Measurements from ENCODE around the gene TNFRSF4. TPM values are rescaled to one million over a fixed set of nuclear protein-coding genes. Genes with fewer than 3 reads are reported as not detected.
A peak's percentile ranks its signal among the peaks of the same experiment; 100 is the strongest.

TNFRSF4 gene
- total and polyA plus RNA-seq, 2 of the 8 experiments (the other 6 are each of a cell fraction or from before 2014, with no cell fraction given) = 0.06 TPM; not detected in 1

DNA sequence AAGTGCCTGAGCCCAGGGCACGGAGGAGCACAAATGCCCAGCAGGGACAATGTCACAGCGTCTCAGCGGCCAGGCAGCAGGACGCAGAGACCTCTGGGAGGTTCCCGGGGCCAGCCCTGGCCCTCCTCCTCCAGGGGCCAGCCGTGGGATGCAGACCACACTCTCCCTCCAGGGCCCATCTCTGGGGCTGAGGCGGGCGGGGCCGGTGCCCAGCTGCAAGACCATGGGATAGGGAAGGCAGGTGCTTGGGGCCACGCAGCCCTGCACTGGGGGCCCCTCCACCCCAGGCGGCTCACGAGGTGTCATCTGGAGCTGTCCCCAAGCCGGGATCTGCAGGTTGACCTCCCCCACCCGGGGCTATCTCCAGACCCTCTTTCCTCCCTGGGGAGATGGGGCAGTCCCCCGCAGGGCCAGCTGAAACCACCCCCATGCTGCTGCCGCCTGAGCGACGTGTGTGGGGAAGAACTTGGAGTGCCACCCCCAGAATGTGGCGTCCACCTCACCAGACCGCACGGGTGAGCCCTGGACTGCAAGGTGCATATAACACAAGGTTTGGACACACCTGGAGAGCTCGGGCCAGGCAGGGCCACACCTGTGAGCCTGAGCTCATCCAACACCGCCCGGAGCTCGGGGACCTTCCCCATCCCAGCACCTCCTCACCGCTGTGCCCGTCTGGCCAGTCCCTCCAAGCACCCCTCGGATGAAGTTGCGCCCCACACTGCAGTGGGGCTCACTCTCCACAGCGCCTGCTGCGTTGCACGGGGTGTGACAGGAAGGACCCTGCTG is 44.3 kb downstream of the TNFRSF4 start:
- no peak overlapping the region; the same call in 1 of the 2 replicates for H2BK12ac ChIP-seq (ENCODE audit: low read depth, low read length)
- no peak overlapping the region for H4K8ac ChIP-seq (ENCODE audit: extremely low read depth, insufficient read depth, low read length)
- WGBS, 2 experiments (ENCODE audit: extremely low coverage in 1 of 2, insufficient coverage in 1 of 2, insufficient read length in 1 of 2, insufficient replicate concordance in 2 of 2, low coverage in 1 of 2, low lambda C conversion rate in 2 of 2, missing lambda C conversion rate in 1 of 2) = 89% methylated on average over 29 of the region's 32 CpGs; no CpG with 5 or more reads in 1 of the 2 experiments
- H2AK5ac ChIP-seq (ENCODE audit: low read depth, low read length) = no peak overlapping the region
- no peaks in the 10 kb centered on the region for H3K36me3 ChIP-seq (ENCODE audit: control insufficient read depth in 2 of 4, insufficient read depth in 4 of 4, low read length in 3 of 4)
- H3K27me3 ChIP-seq (replicated peaks in 1 of 4; ENCODE audit: control insufficient read depth in 3 of 4, extremely low read depth in 1 of 4, insufficient read depth in 3 of 4, low read length in 3 of 4) = 0 out of 7 replicates have a peak, but pooled peaks cover 0 to 2% (median 0%) of the 10 kb centered on the region in 4 experiments
- ChIA-PET POLR2A (ENCODE audit: partially characterized antibody) (interaction anchor here (1.0 to 1.2 kb wide), 2 partner anchors 16 to 73 kb away, joined by 3 read pairs; no protein-coding TSS in a partner anchor), CTCF (ENCODE audit: partially characterized antibody) (interaction anchor here (0.6 to 1.8 kb wide), 5 partner anchors 45 to 208 kb away, joined by 3 to 7 read pairs (median 3); no protein-coding TSS in a partner anchor)
- H3K9ac ChIP-seq (replicated peaks in 1 of 4; ENCODE audit: extremely low read depth in 1 of 4, low read depth in 3 of 4, low read length in 3 of 4) = no peak overlapping the region
- no peak overlapping the region for H3K4ac ChIP-seq (replicated peaks; ENCODE audit: insufficient read length, low read depth, low read length)
- H3K27ac ChIP-seq (ENCODE audit: low read depth, low read length) = no peak overlapping the region
- H4K91ac ChIP-seq (replicated peaks; ENCODE audit: insufficient read length, low read length) = peak overlapping the region; percentile 77
- H3K23me2 ChIP-seq (ENCODE audit: low read depth, low read length) = no peaks in the 10 kb centered on the region
- DNase-seq (ENCODE audit: low read depth in 1 of 2, low spot score in 2 of 2) (peak in 1 of 2 experiments; percentile 53), FAIRE-seq (no peak)
- H3K79me2 ChIP-seq (ENCODE audit: control insufficient read depth in 1 of 2, insufficient read depth in 2 of 2, low read length in 2 of 2) = no peaks in the 10 kb centered on the region; a peak in 1 of 4 replicates
- no peak overlapping the region for H3K18ac ChIP-seq (ENCODE audit: extremely low read depth, low read length)
- 0 out of 2 replicates have a peak overlapping the region, but pooled peaks have one; percentile 43 for H2BK20ac ChIP-seq (ENCODE audit: low read length)
- H3K9me3 ChIP-seq (ENCODE audit: insufficient read depth in 2 of 2, low read depth in 1 of 2, low read length in 1 of 2) = no peaks in the 10 kb centered on the region
- no peak overlapping the region for H3K4me2 ChIP-seq (ENCODE audit: insufficient read depth in 1 of 2, low read depth in 2 of 2, low read length in 2 of 2)
- no peak overlapping the region for H2BK120ac ChIP-seq (replicated peaks; ENCODE audit: low read depth, low read length)
- no peak overlapping the region for H2BK15ac ChIP-seq (ENCODE audit: low read length)
- no peaks in the 10 kb centered on the region for H4K20me1 ChIP-seq (replicated peaks in 1 of 2; ENCODE audit: control insufficient read depth in 1 of 2, insufficient read depth in 2 of 2, low read length in 2 of 2)
- H4K5ac ChIP-seq (ENCODE audit: insufficient read length, low read depth, low read length) = no peak overlapping the region
- no peak overlapping the region for H3K4me3 ChIP-seq (ENCODE audit: extremely low read depth in 1 of 4, insufficient read depth in 2 of 4, low read depth in 3 of 4, low read length in 4 of 4)
- H3K23ac ChIP-seq (ENCODE audit: insufficient read length) = no peak overlapping the region
- peaks cover 0 to 31% (median 16%) of the 10 kb centered on the region in 4 experiments; a peak in 6 of 7 replicates for H3K4me1 ChIP-seq (replicated peaks in 1 of 4; ENCODE audit: control insufficient read depth in 3 of 4, insufficient read depth in 4 of 4, low read length in 3 of 4)
- no peak overlapping the region for H3K56ac ChIP-seq (replicated peaks; ENCODE audit: insufficient read length, low read depth, low read length)
- no peaks in the 10 kb centered on the region; the same call in 1 of the 2 replicates for H3K79me1 ChIP-seq (ENCODE audit: low read depth, low read length)
- H3K14ac ChIP-seq (ENCODE audit: insufficient read length) = no peak overlapping the region
- H2BK5ac ChIP-seq (ENCODE audit: low read depth, low read length) = peak overlapping the region; percentile 60; the same call in 1 of the 2 replicates
- H2AFZ ChIP-seq (ENCODE audit: low read length) = no peak overlapping the region
- no peak for TF ChIP-seq KDM1A (IDR thresholded peaks at IDR 0.05; ENCODE audit: borderline replicate concordance, low read length)
- no peak for TF ChIP-seq GABPA (IDR thresholded peaks at IDR 0.05; ENCODE audit: borderline replicate concordance, insufficient read depth, low read length)
- TF ChIP-seq EZH2 (IDR thresholded peaks at IDR 0.05; ENCODE audit: low read depth, low read length, severe bottlenecking) = no peak
- no peak for TF ChIP-seq SUZ12 (IDR thresholded peaks at IDR 0.05; ENCODE audit: low read length)
- TF ChIP-seq SRF (IDR thresholded peaks at IDR 0.05; ENCODE audit: low read depth, low read length) = no peak
- no peak for TF ChIP-seq TCF12 (IDR thresholded peaks at IDR 0.05; ENCODE audit: low read depth, low read length)
